HG02870 (cell line): Measurements from ENCODE around the gene UCKL1.
"Not testable (repeated sequence)": the region's sequence is repeated elsewhere in the genome, so short reads cannot be mapped to it uniquely, and the experiment has no call there.

ENCODE experiments used
- ATAC-seq: cut with Tn5 transposase; IDR thresholded peaks from one replicate; pipeline ENCODE4 v1.9.1; 2021; ENCODE audit warnings: mild to moderate bottlenecking, moderate library complexity; ENCODE audit not compliant: unreplicated experiment

The UCKL1 gene

DNA sequence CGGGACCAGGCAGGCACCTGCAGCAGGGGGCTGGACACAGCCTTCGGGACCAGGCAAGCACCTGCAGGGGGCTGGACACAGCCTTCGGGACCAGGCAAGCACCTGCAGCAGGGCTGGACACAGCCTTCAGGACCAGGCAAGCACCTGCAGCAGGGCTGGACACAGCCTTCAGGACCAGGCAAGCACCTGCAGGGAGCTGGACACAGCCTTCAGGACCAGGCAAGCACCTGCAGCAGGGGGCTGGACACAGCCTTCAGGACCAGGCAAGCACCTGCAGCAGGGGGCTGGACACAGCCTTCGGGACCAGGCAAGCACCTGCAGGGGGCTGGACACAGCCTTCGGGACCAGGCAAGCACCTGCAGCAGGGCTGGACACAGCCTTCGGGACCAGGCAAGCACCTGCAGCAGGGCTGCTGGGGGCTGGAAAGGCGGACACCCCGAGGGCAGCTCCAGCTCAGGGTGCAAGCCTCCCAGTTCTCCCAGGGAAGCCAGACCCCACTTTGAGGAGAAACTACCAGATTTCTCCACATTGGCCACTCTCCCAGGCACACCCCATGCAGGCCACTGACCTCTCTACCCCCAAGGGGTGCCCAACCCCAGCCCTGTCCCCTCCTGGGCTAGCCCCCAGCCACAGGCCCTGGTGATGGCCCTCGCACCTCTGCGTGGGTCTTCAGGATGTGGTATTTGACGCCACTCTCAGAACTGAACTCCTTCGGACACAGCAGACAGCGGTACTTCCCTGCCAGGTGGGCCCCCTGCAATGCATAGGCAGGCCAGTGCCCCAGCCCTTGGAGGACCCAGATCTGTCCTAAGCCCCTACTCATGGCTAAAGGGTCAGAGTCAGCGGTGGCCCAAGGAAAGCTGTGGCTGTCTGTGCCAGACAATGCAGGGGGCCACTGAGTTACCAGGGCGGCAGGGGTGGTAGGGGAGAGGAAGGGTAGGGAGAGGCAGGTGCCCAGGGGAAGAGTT lies 4.7 kb upstream of the UCKL1 start:
- ATAC-seq = not testable (repeated sequence)

DNA sequence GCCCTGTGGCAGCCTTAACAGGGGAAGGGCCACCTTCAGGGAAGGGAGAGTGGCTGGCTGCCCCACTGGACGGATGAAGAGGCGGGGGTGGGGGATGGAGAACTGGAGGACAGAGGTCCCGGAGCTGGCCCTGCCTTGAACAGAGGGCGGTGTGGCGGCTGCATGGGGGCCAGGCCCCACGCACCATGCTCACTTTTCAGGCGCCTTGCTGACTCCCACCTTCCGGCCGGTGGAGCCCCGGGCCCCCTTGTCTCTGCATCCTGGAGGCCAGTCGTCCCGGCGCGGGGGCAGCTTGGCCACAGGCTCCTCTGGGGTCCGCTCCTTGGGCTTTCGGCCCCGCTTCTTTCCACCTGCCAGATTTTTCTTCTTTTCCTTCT lies 3.5 kb upstream of the UCKL1 start:
- no peak for ATAC-seq

DNA sequence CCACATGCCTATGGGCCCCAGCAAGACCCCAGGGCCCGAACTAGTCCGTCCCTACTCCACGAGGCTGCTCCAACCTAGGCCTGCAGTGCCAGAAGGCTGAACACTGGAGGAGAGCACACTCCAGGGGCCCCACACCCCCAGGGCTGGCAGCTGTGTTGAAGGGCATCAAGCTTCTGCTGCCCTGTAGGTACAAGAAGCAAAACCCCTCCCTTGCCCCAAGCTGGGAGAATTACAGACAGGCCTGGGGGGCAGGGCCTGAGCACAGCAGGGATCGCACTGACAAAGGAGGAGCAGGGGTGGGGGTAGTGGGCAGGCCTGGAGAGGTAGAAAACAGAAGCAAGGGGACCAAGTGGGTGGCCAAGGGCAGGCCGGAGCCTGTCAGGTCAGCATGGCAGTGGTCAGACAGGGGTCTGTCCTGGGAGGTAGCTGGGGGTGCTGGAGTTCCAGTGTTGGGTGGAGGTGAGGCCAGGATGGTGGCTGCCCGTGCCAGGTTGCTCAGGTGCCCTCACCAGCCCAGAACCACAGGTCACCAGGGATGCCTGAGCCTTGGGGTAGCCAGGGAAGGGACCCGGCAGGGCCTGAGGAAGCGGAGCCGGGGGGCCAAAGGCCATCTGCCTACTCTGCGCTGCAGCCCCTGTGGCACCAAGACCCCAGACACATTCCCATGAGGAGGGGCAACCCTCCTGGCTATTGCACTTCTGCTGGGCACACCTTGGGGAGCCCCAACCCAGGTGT lies 2.9 kb upstream of the UCKL1 start:
- ATAC-seq = no peak

DNA sequence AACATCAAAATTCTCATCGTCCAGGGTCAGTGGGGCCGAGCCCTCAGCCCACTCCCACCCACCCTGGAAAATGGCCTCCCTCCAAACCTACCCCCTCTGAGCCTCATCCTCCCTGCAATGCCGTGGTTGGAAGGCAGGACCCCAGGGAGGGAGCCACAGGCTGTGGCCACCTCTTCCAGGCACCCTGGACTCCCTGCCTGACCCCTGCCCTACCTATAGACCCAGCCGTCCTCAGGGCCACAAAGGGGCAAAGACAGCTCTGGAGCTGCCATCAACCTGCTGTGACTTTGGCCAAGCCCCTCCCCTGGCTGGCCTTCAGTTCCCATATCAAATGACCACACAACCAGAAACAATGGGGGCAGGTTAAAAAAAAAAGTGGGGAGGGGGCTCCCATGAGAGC lies 2.3 kb upstream of the UCKL1 start:
- no peak for ATAC-seq

GRCh38 chr20:63957690-63958441 lies 1.6 kb upstream of the UCKL1 start:
- no peak for ATAC-seq

DNA sequence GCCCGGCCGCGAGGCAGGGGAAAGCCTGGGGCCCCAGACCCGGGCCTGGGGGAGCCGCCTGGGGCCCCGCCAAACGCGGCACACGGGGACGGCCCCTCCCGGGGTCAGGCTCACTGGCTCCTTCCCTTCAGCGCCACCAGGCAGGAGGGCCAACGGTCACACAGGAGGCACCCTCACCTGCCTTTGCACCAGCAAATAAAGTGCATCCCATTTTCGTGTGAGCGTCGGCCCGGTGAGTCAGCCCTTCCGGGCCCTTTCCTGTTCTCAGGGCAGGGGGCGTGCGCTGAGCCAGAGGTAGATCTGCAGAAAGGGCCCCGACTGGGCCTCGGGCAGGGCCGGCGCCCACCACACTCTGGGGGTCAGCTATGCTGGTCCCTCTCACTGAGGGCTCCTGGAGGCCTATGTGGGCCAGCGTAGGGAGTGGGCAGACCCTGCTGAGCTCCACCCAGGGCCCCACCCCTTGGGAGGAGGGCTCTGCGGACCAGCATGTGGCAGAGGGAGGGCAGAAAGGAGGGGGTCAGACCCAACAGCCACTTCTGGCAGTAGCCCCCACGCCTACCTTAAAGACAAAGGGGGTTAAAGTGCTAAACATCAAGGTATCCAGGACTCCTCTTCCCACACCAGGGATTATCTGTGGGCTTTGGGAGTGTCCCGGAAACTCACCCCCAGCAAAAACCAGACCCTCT lies 931 bp upstream of the UCKL1 start:
- ATAC-seq = peak; percentile 16

GRCh38 chr20:63956664-63957003 lies 418 bp upstream of the UCKL1 start:
- no peak for ATAC-seq

- ATAC-seq = no peak
Measured at GRCh38 chr20:63955281-63955826, 862 bp downstream of the UCKL1 start.

- no peak for ATAC-seq
Measured at GRCh38 chr20:63953764-63954429, 2.3 kb downstream of the UCKL1 start.

DNA sequence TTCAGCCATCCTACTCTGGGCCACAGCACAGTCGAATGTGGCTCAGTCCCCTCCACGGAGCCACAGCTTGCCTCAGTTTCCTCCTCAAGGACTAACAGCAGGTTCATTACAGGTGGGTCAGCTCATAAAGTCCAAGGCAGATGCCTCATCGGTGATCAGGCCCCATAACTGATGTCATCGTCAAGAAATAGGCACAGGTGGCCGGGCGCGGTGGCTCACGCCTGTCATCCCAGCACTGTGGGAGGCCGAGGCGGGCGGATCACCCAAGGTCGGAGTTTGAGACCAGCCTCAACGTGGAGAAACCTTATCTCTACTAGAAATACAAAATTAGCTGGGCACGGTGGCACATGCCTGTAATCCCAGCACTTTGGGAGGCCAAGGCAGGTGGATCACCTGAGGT lies 3.4 kb downstream of the UCKL1 start:
- ATAC-seq = no peak

- ATAC-seq = no peak
Measured at GRCh38 chr20:63952210-63952535, 4.0 kb downstream of the UCKL1 start.

- no peak for ATAC-seq
Measured at GRCh38 chr20:63951398-63952209, 4.6 kb downstream of the UCKL1 start.

GRCh38 chr20:63950701-63951397 lies 5.4 kb downstream of the UCKL1 start:
- no peak for ATAC-seq

- ATAC-seq = no peak
Measured at GRCh38 chr20:63947638-63948456, 8.4 kb downstream of the UCKL1 start.

DNA sequence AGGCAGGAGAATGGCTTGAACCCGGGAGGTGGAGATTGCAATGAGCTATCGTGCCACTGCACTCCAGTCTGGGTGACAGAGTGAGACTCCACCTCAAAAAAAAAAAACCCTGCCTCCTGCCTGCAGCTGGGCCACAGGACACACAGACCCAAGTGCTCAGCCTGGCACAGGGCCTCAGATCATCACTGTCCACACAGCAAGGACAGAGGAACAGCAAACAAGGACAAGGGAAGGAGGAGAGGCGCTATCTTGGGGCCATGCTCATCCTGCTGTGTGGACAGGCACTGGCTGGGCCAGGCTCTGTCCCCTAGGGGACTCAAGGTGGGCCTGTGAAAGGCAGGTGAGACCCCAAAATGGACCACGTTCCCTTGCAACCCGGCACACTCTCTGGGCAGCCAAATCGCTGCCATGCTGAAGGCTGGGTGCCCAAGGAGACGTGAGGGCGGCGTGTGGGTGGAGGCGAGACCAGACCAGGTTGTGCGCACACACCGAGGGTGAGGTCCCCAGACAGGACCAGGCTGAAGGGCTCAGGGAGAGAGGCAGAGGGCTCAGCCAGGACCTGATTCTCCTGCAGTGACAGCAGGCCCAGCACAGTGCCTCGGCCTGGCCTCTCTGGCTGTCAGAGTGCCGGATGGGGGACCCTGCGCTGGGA lies 9.1 kb downstream of the UCKL1 start:
- no peak for ATAC-seq

GRCh38 chr20:63945921-63946920 lies 10.0 kb downstream of the UCKL1 start:
- ATAC-seq = no peak
